ENCODE data around the gene PTPRA.
"Not testable (repeated sequence)": the region's sequence is repeated elsewhere in the genome, so short reads cannot be mapped to it uniquely, and the experiment has no call there.

The PTPRA gene

DNA sequence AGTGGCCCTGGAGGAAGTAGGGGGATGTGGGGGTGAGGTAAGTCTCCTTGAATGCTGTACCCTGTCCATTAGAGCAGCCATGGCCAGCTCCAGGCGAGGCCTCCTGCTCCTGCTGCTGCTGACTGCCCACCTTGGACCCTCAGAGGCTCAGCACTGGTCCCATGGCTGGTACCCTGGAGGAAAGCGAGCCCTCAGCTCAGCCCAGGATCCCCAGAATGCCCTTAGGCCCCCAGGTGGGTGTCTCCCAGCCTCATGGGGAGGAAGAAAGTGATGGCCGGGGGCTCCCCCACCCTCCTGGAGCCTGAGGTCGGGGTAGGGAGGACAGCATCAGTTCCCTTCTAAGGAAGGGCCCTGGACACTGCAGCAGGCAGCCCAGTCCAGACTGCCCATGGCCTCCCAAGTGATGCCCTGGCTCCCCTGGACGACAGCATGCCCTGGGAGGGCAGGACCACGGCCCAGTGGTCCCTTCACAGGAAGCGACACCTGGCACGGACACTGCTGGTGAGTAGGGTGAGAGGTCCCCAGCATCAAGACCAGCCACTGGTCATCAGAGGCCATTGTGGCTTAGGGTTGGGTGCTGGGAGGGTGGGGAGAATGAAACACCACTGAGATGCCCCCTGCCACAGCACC, 171.2 kb downstream of the PTPRA start:
- peak overlapping the region in 1 of 2 donors; percentile 59 for H3K27ac Mint-ChIP-seq
- H3K9me3 Mint-ChIP-seq: no peaks in the 10 kb centered on the region
- no peaks in the 10 kb centered on the region for H3K27me3 Mint-ChIP-seq
- H3K4me3 Mint-ChIP-seq: peak overlapping the region; percentile 36 to 82
- H3K4me1 Mint-ChIP-seq: peaks cover 33% of the 10 kb centered on the region
- DNase-seq (no peak), ATAC-seq (no peak)

DNA sequence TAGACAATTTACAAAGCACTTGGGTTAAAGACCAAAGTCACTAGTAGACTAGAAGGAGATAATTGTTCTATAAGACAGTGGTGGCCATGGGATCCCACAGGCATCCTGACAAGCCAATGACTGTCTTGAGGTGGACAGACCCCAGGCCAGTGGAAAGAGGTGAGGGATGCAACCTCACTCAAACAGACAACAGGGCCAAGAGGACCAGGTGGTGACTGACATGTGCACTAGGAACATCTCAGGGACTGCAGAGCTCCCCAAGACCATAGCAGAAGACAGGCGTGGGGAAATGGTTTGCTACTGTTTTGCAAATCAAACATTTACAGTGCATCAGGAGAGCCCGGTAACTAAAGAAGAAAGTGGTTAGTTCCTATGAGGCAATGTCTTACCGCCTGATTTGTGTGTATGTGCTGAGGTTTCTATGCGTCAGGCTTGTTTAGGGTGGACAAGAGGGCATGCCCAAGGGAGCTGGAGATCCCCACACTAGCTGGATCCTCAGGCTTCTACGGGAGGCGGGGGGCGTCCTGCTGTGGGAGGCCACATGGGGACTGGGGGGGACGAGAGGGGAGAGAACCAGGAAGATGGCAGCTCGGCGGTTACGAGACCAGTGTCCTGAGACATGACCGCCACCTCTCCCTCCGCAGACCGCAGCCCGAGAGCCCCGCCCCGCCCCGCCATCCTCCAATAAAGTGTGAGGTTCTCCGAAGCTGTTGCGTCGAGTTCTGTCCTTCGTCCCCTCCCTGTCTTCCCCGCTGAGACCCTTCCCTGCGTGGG, 171.9 kb downstream of the PTPRA start:
- peak overlapping the region; percentile 82 to 99 for H3K4me3 Mint-ChIP-seq
- peak in 1 of 2 donors; percentile 64 for DNase-seq
- H3K9me3 Mint-ChIP-seq: no peaks in the 10 kb centered on the region
- H3K27ac Mint-ChIP-seq: peak overlapping the region; percentile 89 to 90
- no peaks in the 10 kb centered on the region for H3K27me3 Mint-ChIP-seq
- peaks cover 33% of the 10 kb centered on the region for H3K4me1 Mint-ChIP-seq
- ATAC-seq: peak; percentile 62

DNA sequence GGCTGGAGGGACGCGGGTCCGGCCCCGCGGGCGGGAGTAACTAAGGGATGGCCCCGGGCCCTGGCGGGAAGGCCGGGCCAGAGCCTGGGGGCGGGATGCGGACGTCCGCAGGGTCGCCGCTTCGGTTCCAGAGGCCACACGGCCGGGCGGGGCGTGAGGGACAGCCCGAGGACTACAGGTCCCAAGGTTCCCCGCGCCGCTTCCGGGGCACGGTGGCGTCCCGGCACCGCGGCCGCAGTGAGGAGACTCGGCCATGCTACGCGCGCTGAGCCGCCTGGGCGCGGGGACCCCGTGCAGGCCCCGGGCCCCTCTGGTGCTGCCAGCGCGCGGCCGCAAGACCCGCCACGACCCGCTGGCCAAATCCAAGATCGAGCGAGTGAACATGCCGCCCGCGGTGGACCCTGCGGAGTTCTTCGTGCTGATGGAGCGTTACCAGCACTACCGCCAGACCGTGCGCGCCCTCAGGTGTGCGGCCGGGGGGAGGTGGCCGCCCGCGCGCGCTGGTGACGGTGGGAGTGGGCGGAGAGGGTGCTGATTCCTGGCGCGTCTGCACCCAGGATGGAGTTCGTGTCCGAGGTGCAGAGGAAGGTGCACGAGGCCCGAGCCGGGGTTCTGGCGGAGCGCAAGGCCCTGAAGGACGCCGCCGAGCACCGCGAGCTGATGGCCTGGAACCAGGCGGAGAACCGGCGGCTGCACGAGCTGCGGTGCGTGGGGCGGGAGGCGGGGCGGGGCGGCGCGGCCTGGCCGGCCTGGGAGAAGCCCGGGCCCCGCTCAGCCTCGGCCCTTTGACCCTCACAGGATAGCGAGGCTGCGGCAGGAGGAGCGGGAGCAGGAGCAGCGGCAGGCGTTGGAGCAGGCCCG, 172.8 kb downstream of the PTPRA start, which contains the start of gene MRPS26:
Gene MRPS26, plus strand, starts transcription at position 237 of the 861 bp plus-strand sequence. Its CDS starts 17 bp downstream, at position 254.
- Mint-ChIP-seq H3K4me3 (peak within 1 kb of the TSS; percentile 82 to 99), H3K4me1 (peaks cover 34% of the 10 kb centered on the region), H3K9me3 (no peaks in the 10 kb centered on the region), H3K27ac (peak within 1 kb of the TSS; percentile 92 to 94), H3K27me3 (no peaks in the 10 kb centered on the region)
- DNase-seq (peak; percentile 84 to 85), ATAC-seq (peak; percentile 94)

DNA sequence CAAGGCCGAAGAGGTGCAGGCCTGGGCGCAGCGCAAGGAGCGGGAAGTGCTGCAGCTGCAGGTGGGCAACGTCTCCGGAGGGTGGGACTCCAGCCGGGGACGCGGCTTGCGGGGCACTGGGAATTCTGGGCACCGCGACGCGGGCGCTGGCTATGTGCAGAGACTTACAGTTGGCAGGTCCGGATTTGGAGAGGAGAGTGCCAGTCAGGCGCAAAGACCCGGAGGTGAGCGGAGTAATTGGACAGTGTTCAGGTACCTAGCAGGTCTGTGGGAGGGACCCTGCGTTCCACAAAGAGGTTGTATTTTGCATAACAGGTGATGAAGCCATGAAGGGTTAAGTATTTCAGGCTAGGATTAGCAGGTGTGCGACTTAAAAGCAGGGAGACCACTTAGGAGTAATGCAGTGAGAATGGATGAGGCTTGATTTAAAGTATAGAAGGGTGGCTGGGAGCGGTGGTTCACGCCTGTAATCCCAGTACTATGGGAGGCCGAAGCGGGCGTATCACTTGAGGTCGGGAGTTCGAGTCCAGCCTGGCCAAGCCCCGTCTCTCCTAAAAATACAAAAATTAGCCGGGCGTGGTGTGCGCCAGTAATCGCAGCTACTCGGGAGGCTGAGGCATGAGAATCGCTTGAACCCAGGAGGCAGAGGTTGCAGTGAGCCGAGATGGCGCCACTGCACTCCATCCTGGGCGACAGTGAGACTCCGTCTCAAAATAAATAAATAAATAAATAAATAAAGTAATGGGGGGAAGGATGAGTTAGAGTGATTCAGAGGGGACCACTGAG, 173.6 kb downstream of the PTPRA start:
- peak; percentile 4 for ATAC-seq
- Mint-ChIP-seq H3K9me3 (no peaks in the 10 kb centered on the region), H3K27ac (peak overlapping the region; percentile 84 to 90), H3K27me3 (no peaks in the 10 kb centered on the region), H3K4me1 (peaks cover 43% of the 10 kb centered on the region), H3K4me3 (peak overlapping the region; percentile 82 to 99)
- peak in 1 of 2 donors; percentile 24 for DNase-seq

DNA sequence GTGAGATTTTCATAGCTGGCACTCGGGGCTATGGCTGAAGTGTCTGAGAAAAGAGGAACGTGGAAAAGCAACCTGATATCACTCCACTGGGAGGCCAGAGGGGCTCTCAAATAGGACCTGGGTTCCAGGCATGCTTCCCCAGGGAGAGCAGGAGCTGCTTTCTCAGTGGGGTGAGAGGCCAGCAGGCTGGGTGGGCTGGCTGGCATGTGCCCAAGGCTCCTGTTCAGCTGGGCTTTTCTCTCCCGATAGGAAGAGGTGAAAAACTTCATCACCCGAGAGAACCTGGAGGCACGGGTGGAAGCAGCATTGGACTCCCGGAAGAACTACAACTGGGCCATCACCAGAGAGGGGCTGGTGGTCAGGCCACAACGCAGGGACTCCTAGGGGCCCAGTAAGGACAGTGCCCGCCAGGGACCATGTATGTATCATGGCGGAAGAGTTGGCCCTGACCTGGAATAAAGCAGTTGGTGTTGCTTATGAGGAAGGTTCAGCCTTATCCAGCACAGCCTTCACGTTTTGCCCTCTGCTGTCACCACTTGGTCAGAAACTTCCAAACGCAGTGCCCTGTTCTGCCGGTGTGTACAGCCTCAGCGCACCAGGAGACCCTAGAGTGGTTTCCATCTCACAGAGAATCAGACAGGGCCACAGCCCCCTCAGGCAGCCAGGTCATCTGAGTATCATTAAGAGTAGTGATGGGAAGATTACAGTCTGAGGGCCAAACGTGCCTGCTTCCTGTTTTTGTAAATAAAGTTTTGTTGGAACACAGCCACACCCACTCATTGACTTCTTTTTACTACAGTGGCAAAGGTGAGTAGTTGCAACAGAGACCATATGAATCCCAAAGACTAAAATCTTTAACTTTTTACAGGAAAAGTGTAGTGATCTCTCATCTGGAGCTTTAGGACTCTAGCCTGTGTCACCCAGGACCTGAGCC, 174.5 kb downstream of the PTPRA start:
- DNase-seq: no peak
- H3K4me1 Mint-ChIP-seq: peaks cover 44% of the 10 kb centered on the region
- peak overlapping the region; percentile 45 to 99 for H3K4me3 Mint-ChIP-seq
- no peak for ATAC-seq
- H3K27me3 Mint-ChIP-seq: no peaks in the 10 kb centered on the region
- H3K9me3 Mint-ChIP-seq: no peaks in the 10 kb centered on the region
- peak overlapping the region in 1 of 2 donors; percentile 42 for H3K27ac Mint-ChIP-seq

DNA sequence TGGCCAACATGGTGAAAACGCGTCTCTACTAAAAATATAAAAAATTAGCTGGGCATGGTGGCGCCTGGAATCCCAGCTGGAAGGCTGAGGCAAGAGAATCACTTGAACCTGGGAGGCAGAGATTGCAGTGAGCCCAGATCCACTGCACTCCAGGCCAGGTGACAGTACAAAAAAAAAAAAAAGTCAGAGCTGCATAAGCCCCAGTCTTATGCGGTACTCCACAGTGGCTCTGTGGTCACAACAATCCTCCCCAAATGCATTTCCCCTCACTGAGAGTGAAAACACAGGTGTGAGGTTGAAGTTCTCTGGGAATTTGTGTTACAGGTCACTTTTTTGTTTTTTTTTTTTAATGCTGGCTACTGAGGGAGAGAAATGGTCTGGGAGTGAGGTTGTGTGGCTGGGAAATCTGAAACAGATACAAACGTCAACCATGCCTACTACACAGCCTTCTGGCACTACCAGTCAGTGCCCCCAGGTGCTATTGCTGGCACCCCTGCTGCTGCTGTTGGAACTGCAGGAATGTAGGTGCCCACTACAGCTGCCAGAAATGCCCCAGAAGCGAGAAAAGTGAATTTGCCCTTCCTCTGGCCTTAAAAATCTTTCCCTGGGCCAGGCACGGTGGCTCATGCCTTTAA, 178.2 kb downstream of the PTPRA start:
- Mint-ChIP-seq H3K4me3 (no peak overlapping the region), H3K27ac (peak overlapping the region in 1 of 2 donors; percentile 40), H3K4me1 (peaks cover 33% of the 10 kb centered on the region), H3K9me3 (no peaks in the 10 kb centered on the region), H3K27me3 (no peaks in the 10 kb centered on the region)
- DNase-seq (no peak), ATAC-seq (peak; percentile 65)

DNA sequence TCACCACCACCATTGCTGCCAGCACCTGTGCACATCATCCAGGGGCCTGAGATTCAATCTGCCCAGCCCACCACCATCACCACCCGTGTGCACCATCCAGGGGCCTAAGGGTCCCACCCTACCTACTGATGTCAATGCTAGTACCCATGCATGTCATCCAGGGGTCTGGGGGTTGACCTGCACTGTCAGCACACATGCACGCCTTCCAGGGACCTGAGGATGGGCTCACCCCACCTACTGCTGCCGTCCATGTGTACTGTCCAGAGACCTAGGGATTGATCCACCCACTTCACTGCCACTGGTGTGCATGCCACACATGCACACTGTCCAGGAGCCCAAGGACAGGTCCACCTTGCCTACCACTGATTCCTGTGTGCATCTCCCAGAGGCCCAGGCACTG, 186.2 kb downstream of the PTPRA start:
- ATAC-seq: no peak
- H3K27ac Mint-ChIP-seq: no peak overlapping the region
- H3K4me1 Mint-ChIP-seq: peaks cover 10% of the 10 kb centered on the region
- no peaks in the 10 kb centered on the region for H3K27me3 Mint-ChIP-seq
- no peak overlapping the region for H3K4me3 Mint-ChIP-seq
- DNase-seq: no peak
- no peaks in the 10 kb centered on the region for H3K9me3 Mint-ChIP-seq

DNA sequence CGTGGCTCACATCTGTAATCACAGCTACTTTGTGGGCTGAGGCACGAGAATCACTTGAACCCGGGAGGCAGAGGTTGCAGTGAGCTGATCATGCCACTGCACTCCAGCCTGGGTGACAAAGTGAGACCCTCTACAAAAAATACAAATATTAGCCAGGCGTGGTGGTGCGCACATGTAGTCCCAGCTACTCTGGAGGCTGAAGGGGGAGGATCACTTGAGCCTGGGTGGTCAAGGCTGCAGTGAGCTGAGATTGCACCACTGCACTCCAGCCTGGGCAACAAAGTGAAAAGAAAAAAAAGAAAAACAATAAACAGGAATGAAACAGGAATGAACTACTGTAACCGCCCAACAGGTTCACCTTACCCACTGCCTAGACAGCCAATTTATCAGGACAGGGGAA, 190.8 kb downstream of the PTPRA start:
- not testable (repeated sequence) for H3K27me3 Mint-ChIP-seq, ATAC-seq, H3K4me3 Mint-ChIP-seq, DNase-seq, H3K9me3 Mint-ChIP-seq
- Mint-ChIP-seq H3K27ac (peak overlapping the region in 1 of 2 donors; percentile 30), H3K4me1 (peaks cover 13% of the 10 kb centered on the region)

DNA sequence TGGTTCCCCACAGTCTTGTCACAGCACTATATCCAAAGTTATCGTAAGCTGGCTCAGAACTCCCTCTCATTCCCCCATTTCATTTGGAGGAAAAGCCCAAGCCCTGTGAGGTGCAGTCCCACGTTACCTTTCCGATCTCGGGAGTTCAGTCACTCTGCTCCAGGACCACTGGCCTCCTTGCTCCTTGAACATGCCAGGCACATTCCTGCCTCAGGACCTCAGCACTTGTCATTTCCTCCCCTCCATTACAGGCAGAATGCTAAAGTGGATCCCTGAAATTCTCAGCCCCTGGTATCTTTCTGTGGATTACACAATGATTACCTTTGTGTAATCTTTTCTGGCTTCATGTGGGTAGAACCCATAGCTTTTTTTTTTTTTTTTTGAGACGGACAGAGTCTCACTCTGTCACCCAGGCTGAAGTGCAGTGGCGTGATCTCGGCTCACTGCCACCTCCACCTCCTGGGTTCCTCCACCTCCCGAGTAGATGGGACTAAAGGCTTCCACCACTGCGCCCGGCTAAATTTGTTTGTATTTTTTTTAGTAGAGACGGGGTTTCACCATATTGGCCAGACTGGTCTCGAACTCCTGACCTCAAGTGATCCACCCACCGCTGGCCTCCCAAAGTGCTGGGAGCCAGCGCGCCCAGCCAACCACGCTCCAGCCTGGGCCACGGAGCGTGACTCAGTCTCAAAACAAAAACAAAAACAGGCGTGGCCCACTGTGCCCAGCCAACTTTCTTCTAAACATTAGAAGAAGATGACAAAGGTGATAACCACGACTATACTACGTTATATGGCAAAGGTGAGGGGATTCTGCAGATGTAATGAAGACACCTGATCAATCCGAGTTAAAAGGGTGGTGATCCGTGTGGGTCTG, 194.1 kb downstream of the PTPRA start:
- DNase-seq (no peak), ATAC-seq (no peak)
- Mint-ChIP-seq H3K9me3 (no peaks in the 10 kb centered on the region), H3K4me1 (peaks cover 25% of the 10 kb centered on the region), H3K27me3 (peaks cover 6% of the 10 kb centered on the region), H3K27ac (peak overlapping the region in 1 of 2 donors; percentile 42), H3K4me3 (no peak overlapping the region)

DNA sequence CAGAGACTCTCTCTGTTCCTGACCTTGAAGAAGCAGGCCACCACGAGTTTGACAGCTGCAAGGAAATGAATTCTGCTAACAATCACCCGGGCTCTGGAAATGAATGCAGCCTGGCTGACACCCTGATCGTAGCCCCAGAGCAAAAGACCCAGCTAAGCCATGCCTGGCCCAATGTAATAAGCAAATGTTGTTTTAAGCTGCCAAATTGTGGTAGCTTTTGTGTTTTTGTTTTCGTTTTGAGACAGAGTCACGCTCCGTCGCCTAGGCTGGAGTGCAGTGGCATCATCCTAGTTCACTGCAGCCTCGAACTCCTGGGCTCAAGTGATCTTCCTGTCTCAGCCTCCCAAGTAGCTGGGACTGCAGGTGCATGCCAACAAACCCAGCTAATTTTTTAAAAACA, 194.8 kb downstream of the PTPRA start:
- H3K4me3 Mint-ChIP-seq: no peak overlapping the region
- H3K27me3 Mint-ChIP-seq: peaks cover 6% of the 10 kb centered on the region
- DNase-seq: no peak
- peak overlapping the region in 1 of 2 donors; percentile 42 for H3K27ac Mint-ChIP-seq
- no peaks in the 10 kb centered on the region for H3K9me3 Mint-ChIP-seq
- no peak for ATAC-seq
- peaks cover 32% of the 10 kb centered on the region for H3K4me1 Mint-ChIP-seq

DNA sequence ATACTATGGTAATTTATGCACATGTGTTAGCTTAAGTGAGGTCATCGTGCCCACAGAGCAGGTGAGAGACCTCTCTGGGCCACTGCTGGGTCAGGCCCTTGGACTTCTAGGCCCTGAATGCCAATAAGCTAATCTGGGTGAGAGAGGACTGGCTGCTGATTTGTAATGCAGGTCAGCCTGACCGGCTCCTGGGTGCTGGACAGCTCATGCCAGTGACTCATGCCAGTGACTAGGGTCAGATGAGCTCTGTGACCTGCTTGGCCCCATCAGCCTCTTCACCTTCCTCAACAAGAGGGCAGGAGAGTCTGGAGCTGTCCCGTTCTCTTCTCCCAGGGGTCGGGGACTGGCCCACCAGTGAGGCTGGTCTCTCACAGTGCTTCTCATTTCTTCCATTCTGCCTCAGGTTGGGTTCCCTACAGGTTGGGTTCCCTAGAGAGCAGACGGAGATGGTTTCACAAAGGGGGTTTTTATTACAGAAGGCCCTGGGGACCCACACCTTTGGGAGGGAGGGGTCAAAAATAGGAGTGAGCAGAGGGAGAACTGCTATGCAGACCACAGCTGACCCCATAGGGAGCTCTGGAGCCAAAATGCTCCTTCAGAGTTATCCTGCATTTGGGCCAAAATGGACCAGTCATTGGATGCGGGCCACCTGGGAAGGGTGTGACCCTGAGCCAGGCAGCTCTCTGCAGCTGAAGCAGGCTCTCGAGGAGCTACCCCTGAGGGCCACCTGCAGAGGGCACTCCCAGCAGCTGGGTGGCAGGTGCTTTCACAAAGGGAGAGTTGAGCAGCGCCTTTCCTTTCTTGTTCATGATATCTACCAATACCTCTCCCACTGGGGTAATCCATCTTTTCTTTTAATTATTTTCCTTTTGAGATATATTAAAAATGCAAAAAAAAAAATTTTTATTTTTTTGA, 196.0 kb downstream of the PTPRA start:
- H3K4me1 Mint-ChIP-seq: peaks cover 31% of the 10 kb centered on the region
- H3K27ac Mint-ChIP-seq: no peak overlapping the region
- H3K27me3 Mint-ChIP-seq: peaks cover 6% of the 10 kb centered on the region
- no peak overlapping the region for H3K4me3 Mint-ChIP-seq
- DNase-seq (no peak), ATAC-seq (peak; percentile 51)
- no peaks in the 10 kb centered on the region for H3K9me3 Mint-ChIP-seq

DNA sequence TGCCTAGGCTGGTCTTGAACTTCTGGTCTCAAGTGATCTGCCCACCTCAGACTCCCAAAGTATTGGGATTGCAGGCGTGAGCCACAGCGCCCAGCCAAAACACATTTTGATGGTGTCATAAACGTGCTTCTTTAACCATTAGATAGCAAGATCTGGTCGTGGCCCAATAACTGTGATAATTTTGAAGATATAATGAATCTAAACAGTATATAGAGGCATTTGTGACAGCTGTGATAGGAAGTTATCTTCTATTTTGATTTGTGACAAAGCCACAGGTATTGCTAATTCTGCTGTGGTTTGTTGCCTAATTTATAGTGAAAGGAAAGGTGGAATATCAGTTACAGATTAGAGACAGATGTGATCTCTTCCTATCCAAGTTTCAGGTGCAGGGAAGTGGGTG, 197.4 kb downstream of the PTPRA start:
- H3K27me3 Mint-ChIP-seq: peaks cover 6% of the 10 kb centered on the region
- no peaks in the 10 kb centered on the region for H3K9me3 Mint-ChIP-seq
- ATAC-seq (no peak), DNase-seq (no peak)
- peaks cover 26% of the 10 kb centered on the region for H3K4me1 Mint-ChIP-seq
- H3K4me3 Mint-ChIP-seq: peak overlapping the region; percentile 84 to 86
- H3K27ac Mint-ChIP-seq: peak overlapping the region in 1 of 2 donors; percentile 68
